Activated CD4-positive, alpha-beta T cell treated with anti-CD3 and anti-CD28 coated beads, Interleukin-2, amount 10 ng/mL, durations not matched to agents 24 days and 14 days (primary cell): Measurements from ENCODE around the gene PSTPIP2. TPM values are rescaled to one million over a fixed set of nuclear protein-coding genes. Genes with fewer than 3 reads are reported as not detected.

Experiments used
- DNase-seq: peaks from one replicate; pipeline ENCODE4 v3.0.0; 2022
- H3K27ac Mint-ChIP-seq: one replicate; pipeline ENCODE4 v1.8.0; 2022; ENCODE audit warnings: mild to moderate bottlenecking, mixed read lengths
- H3K27me3 Mint-ChIP-seq: one replicate; pipeline ENCODE4 v1.8.0; 2022; ENCODE audit warnings: mixed read lengths
- H3K36me3 Mint-ChIP-seq: one replicate; pipeline ENCODE4 v1.8.0; 2022; ENCODE audit warnings: low read depth, mild to moderate bottlenecking, mixed read lengths
- H3K4me1 Mint-ChIP-seq: one replicate; pipeline ENCODE4 v1.8.0; 2021; ENCODE audit warnings: mixed read lengths
- H3K4me3 Mint-ChIP-seq: one replicate; pipeline ENCODE4 v1.8.0; 2022; ENCODE audit warnings: mild to moderate bottlenecking, moderate library complexity, mixed read lengths
- H3K9me3 Mint-ChIP-seq: one replicate; pipeline ENCODE4 v1.8.0; 2021; ENCODE audit warnings: mixed read lengths
- intact Hi-C: fragments of 100-400 bp; cut with micrococcal nuclease; formaldehyde crosslinking; loops from one replicate; pipeline ENCODE4 v1.15.1; 2023
- total RNA-seq: library from RNA; stranded (reverse); gene quantifications from 2 replicates; pipeline ENCODE4 v1.2.3, GENCODE V29; 2022

Gene PSTPIP2
- total RNA-seq, 1 donor from 2014 or later, result 29.2 TPM

DNA sequence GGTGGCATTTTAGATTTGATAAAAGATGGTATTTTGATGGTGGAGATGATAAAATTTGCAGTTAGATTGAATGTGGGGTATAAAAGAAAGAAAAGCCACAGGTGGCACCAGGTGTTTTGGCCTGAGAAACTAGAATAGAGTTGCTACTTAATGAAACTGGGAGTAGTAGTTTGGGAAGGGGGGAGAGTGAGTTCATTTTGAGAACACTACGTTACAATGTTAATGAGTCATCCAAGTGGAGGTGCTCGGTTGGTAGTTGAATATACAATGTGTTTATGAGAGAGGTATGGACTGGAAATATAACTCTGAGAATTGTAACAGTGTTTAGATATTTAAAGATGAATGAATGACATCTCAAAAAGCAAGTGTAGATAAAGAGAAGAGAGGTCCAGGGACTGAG lies 131.3 kb downstream of the PSTPIP2 start:
- intact Hi-C loops, result no loop called here
- Mint-ChIP-seq H3K9me3 (no peaks in the 10 kb centered on the region), H3K4me1 (peaks cover 14% of the 10 kb centered on the region), H3K27ac (no peak overlapping the region), H3K27me3 (no peaks in the 10 kb centered on the region), H3K36me3 (peaks cover 64% of the 10 kb centered on the region), H3K4me3 (no peak overlapping the region)
- DNase-seq, result no peak

DNA sequence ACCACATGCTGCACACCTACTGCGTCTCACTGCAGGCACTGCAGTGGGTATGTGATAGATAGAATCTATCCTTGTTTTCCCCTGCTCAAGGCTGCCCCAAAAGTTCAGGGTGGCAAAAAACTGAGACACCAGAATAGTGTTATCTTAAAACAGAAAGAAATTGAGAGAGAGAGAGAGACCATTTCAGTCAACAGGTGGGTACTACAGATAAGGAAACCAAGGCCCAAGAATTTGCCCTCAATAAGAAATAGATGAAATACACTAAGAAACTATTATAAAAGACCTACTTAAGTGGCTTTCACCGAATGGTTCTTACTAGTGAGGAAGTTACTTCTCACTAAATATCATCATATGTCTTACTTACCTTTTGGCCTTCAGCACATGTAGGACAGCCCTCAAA lies 132.8 kb downstream of the PSTPIP2 start:
- Mint-ChIP-seq H3K9me3 (no peaks in the 10 kb centered on the region), H3K27ac (no peak overlapping the region), H3K4me3 (no peak overlapping the region), H3K27me3 (no peaks in the 10 kb centered on the region), H3K4me1 (peaks cover 14% of the 10 kb centered on the region), H3K36me3 (peaks cover 54% of the 10 kb centered on the region)
- no peak for DNase-seq
- intact Hi-C loops, result no loop called here

DNA sequence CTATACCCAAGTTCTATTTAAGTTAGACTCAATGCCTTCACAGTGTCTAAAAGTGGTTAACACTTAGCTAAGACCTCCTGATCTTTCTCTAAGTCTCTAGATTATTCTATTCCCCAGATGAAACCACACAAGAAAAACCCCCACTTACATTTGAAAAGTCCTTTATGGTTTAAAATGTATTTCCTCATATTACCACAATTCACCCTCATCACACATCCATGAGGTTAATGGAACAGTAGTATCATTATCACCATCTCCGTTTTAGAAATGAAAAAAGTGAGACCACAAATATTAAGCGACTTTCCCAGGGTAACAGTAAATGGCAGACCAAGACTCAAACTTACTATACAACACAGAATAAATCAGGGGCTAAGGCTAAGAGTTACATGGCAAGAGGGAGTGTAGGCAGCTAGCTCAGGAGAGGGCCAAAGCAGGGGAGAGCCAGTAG lies 133.5 kb downstream of the PSTPIP2 start:
- no peak for DNase-seq
- Mint-ChIP-seq H3K4me1 (peaks cover 14% of the 10 kb centered on the region), H3K9me3 (no peaks in the 10 kb centered on the region), H3K27me3 (no peaks in the 10 kb centered on the region), H3K36me3 (peaks cover 49% of the 10 kb centered on the region), H3K4me3 (no peak overlapping the region), H3K27ac (peak overlapping the region; percentile 0)
- intact Hi-C loops, result no loop called here

DNA sequence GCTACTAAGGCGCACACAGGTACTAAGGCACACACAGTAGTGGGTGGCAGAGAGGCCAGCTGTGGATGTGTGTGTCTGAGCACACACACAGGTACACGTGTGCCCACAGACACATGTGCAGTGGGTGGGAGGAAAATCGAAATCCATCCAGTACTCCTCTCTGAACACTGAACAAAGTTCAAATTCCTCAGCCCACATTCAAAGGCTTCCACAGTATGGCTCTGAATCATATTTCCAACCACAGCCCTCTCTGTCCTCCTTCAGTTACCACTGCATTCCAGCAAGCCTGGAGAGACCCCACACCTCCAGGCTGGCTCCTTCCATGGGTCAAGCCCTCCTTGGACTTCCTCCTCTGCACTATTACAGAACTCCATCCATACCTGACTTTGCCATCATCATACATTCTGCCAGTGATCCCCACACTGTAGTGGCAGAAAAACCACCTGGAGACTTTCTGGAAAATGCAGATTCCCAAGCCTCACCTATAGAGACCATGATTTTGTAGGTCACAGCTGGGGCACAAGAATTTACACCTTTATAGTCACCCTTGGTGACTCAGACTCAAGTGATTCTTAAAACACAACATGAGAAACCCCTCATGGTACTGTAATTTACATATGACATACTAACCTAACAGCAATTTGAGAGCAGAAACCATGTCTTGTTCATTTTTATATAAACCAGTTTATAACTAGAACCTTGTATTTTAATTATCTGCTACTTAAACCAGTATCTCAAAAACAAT lies 136.3 kb downstream of the PSTPIP2 start:
- no peaks in the 10 kb centered on the region for H3K27me3 Mint-ChIP-seq
- H3K36me3 Mint-ChIP-seq, result peaks cover 40% of the 10 kb centered on the region
- H3K27ac Mint-ChIP-seq, result no peak overlapping the region
- no peaks in the 10 kb centered on the region for H3K9me3 Mint-ChIP-seq
- no peak overlapping the region for H3K4me3 Mint-ChIP-seq
- peaks cover 12% of the 10 kb centered on the region for H3K4me1 Mint-ChIP-seq
- intact Hi-C loops, result no loop called here
- DNase-seq, result no peak

Other genes starting within 250 kb of the PSTPIP2 start
- gene SIGLEC15, start 246.6 kb downstream of the PSTPIP2 start, total RNA-seq, result not detected in 2 replicates
- 14.9 and 15.5 TPM in 2 replicates for gene EPG5, start 104.9 kb downstream of the PSTPIP2 start, total RNA-seq
- gene ATP5F1A, start 26.0 kb upstream of the PSTPIP2 start, total RNA-seq, result 440 and 443 TPM in 2 replicates
- gene HAUS1, start 32.1 kb upstream of the PSTPIP2 start, total RNA-seq, result 49.5 and 49.6 TPM in 2 replicates